HCT116 (cell line): Measurements from ENCODE around the gene BCL2L13. TPM values are rescaled to one million over a fixed set of nuclear protein-coding genes. Genes with fewer than 3 reads are reported as not detected.

Source experiments
- ATAC-seq: fragments of 200-7000 bp; cut with Tn5 transposase; 2 replicates; pipeline ENCODE4 v1.9.1; 2020; ENCODE audit warnings: mild to moderate bottlenecking, moderate library complexity
- BruUV-seq: library from RNA; stranded (reverse); fragments of 400-500 nt; replicated peaks from 2 replicates; lab custom pipeline; 2021; lab: Mats Ljungman, UMichigan
- CTCF ChIA-PET: fragments of 300-600 bp; sonication (Branson Sonifier 250); formaldehyde crosslinking; loops from one replicate; lab custom pipeline; 2021; ENCODE audit warnings: antibody characterized with exemption; lab: Charles Lee
- POLR2A ChIA-PET: fragments of 300-600, 350-600 bp; sonication (Branson Sonifier 250); formaldehyde crosslinking; loops from one replicate; lab custom pipeline; 2021; ENCODE audit warnings: antibody characterized with exemption; lab: Charles Lee
- RAD21 ChIA-PET, 2 experiments: fragments of 300-600 bp; sonication (Branson Sonifier 250); formaldehyde crosslinking; loops; one replicate each; lab custom pipeline; 2023; ENCODE audit warnings: low total read pairs in 2 of 2; ENCODE audit not compliant: uncharacterized antibody in 2 of 2, unreplicated experiment in 2 of 2, low non-redundant PET in 1 of 2; lab: Charles Lee
- DNase-seq: peaks from one replicate; pipeline ENCODE4 v3.0.0-alpha.2; 2010; ENCODE audit warnings: low read depth, low spot score
- H2AFZ ChIP-seq: fragments of 200-600 bp; shearing (Covaris generic), sonication (generic); 2 replicates; pipeline ENCODE4 v1.6.1; 2017; ENCODE audit warnings: low read depth, mixed run types, mixed read lengths, antibody characterized with exemption, low read length; ENCODE audit not compliant: poor library complexity, severe bottlenecking
- H3K27ac ChIP-seq: 2 replicates; pipeline ENCODE4 v1.5.1; 2012; ENCODE audit warnings: low read depth, low read length
- H3K27me3 ChIP-seq: fragments of 200-600 bp; sonication (generic); 2 replicates; pipeline ENCODE4 v1.6.1; 2016; ENCODE audit warnings: mixed run types, low read length, mixed read lengths; ENCODE audit not compliant: insufficient read depth
- H3K36me3 ChIP-seq, 2 experiments: fragments of 200-500 bp in 1 of 2; fragments of 200-600 bp in 1 of 2; sonication (Bioruptor generic) in 1 of 2; sonication (generic) in 1 of 2; 2 replicates each; pipeline versions ENCODE4 v1.5.1 to v1.6.1; 2014 to 2016; ENCODE audit warnings: low read length in 2 of 2, inconsistent platforms in 1 of 2, mixed read lengths in 1 of 2, mixed run types in 1 of 2; ENCODE audit not compliant: insufficient read depth in 2 of 2, control insufficient read depth in 1 of 2
- H3K4me1 ChIP-seq, 2 experiments: fragments of 200-600 bp in 1 of 2; sonication (generic) in 1 of 2; 2 replicates each; pipeline versions ENCODE4 v1.5.1 to v1.6.1; 2012 to 2017; ENCODE audit warnings: low read length in 2 of 2, inconsistent platforms in 1 of 2, mild to moderate bottlenecking in 1 of 2, mixed read lengths in 1 of 2, mixed run types in 1 of 2, moderate library complexity in 1 of 2; ENCODE audit not compliant: insufficient read depth in 2 of 2, control insufficient read depth in 1 of 2
- H3K4me2 ChIP-seq: fragments of 200-600 bp; sonication (generic); 2 replicates; pipeline ENCODE4 v1.6.1; 2017; ENCODE audit warnings: mixed run types, low read length, mixed read lengths
- H3K4me3 ChIP-seq, 2 experiments: fragments of 200-600 bp in 1 of 2; sonication (generic) in 1 of 2; replicated peaks in 1 of 2; 2 replicates each; pipeline ENCODE4 v1.5.1; 2011 to 2016; ENCODE audit warnings: low read length in 2 of 2, control low read depth in 1 of 2, low read depth in 1 of 2, mild to moderate bottlenecking in 1 of 2, mixed read lengths in 1 of 2, mixed run types in 1 of 2
- H3K79me2 ChIP-seq: fragments of 200-600 bp; sonication (generic); 2 replicates; pipeline ENCODE4 v1.6.1; 2017; ENCODE audit warnings: mild to moderate bottlenecking, mixed run types, low read length, moderate library complexity, mixed read lengths; ENCODE audit not compliant: insufficient read depth
- H3K9ac ChIP-seq: fragments of 200-600 bp; sonication (generic); 2 replicates; pipeline ENCODE4 v1.6.1; 2016; ENCODE audit warnings: low read length, mixed read lengths
- H3K9me2 ChIP-seq: fragments of 200-600 bp; sonication (generic), shearing (Covaris generic); 2 replicates; pipeline ENCODE4 v1.6.1; 2017; ENCODE audit warnings: mixed run types, mild to moderate bottlenecking, moderate library complexity; ENCODE audit not compliant: insufficient read depth
- H3K9me3 ChIP-seq, 2 experiments: fragments of 200-500 bp in 1 of 2; fragments of 200-600 bp in 1 of 2; sonication (Bioruptor generic) in 1 of 2; sonication (generic) in 1 of 2; 2 replicates each; pipeline ENCODE4 v1.6.1; 2014 to 2017; ENCODE audit warnings: low read length in 2 of 2, mixed read lengths in 2 of 2, inconsistent platforms in 1 of 2, low read depth in 1 of 2, mild to moderate bottlenecking in 1 of 2, mixed run types in 1 of 2, moderate library complexity in 1 of 2; ENCODE audit not compliant: control insufficient read depth in 1 of 2, insufficient read depth in 1 of 2
- H4K20me1 ChIP-seq: fragments of 200-600 bp; sonication (generic), shearing (Covaris generic); 2 replicates; pipeline ENCODE4 v1.6.1; 2017; ENCODE audit warnings: mixed run types, mild to moderate bottlenecking, moderate library complexity; ENCODE audit not compliant: insufficient read depth
- EGR1 ChIP-seq: IDR thresholded peaks from 2 replicates; pipeline ENCODE4 v1.6.1; 2012; ENCODE audit warnings: low read depth
- ELF1 ChIP-seq: IDR thresholded peaks from 2 replicates; pipeline ENCODE4 v1.6.1; 2012; ENCODE audit warnings: low read depth, borderline replicate concordance
- EZH2 ChIP-seq: fragments of 200-600 bp; sonication (generic); IDR thresholded peaks from 2 replicates; pipeline ENCODE4 v1.6.1; 2017; ENCODE audit warnings: antibody characterized with exemption, mixed run types
- JUND ChIP-seq: IDR thresholded peaks from 2 replicates; pipeline ENCODE4 v1.6.1; 2012
- MAX ChIP-seq: IDR thresholded peaks from 2 replicates; pipeline ENCODE4 v1.6.1; 2012
- POLR2AphosphoS5 ChIP-seq: IDR thresholded peaks from 2 replicates; pipeline ENCODE4 v1.6.1; 2011; ENCODE audit warnings: mild to moderate bottlenecking, low read depth, low read length, moderate library complexity
- RAD21 ChIP-seq: IDR thresholded peaks from 2 replicates; pipeline ENCODE4 v1.6.1; 2012; ENCODE audit warnings: low read depth, mild to moderate bottlenecking
- SP1 ChIP-seq: IDR thresholded peaks from 2 replicates; pipeline ENCODE4 v1.6.1; 2012; ENCODE audit warnings: low read depth
- SRF ChIP-seq: IDR thresholded peaks from 2 replicates; pipeline ENCODE4 v1.6.1; 2012; ENCODE audit warnings: low read depth
- YY1 ChIP-seq: IDR thresholded peaks from 2 replicates; pipeline ENCODE4 v1.6.1; 2011; ENCODE audit warnings: low read length, low read depth, moderate library complexity, mild to moderate bottlenecking; ENCODE audit not compliant: insufficient replicate concordance; ENCODE audit errors: extremely low read depth
- ZBTB33 ChIP-seq: IDR thresholded peaks from 2 replicates; pipeline ENCODE4 v1.6.1; 2011; ENCODE audit warnings: mild to moderate bottlenecking, low read length, moderate library complexity; ENCODE audit not compliant: insufficient replicate concordance; ENCODE audit errors: extremely low read depth
- ZNF274 ChIP-seq: fragments of 200-500 bp; sonication (Bioruptor generic); IDR thresholded peaks from 2 replicates; pipeline ENCODE4 v1.6.1; 2014; ENCODE audit warnings: mild to moderate bottlenecking, low read depth, low read length, inconsistent platforms
- intact Hi-C: fragments of 100-400 bp; cut with micrococcal nuclease; formaldehyde crosslinking; loops from 2 replicates; pipeline ENCODE4 v1.10.0; 2022
- total RNA-seq: library from RNA; stranded (reverse); gene quantifications from one replicate; pipeline ENCODE4 v1.2.1, GENCODE V29; 2021; ENCODE audit not compliant: unreplicated experiment

BCL2L13 gene
- total RNA-seq, 1 experiment from 2014 or later = 38.6 TPM

- DNase-seq = no peak
- BruUV-seq = no TSS peak
- ChIA-PET RAD21 (no interaction called here), POLR2A (no interaction called here)
- H4K20me1 ChIP-seq = no peaks in the 10 kb centered on the region
- H3K4me3 ChIP-seq = no peak overlapping the region
- TF ChIP-seq EGR1 (no peak), JUND (no peak), RAD21 (no peak), YY1 (no peak), SP1 (no peak), SRF (no peak), EZH2 (no peak), ELF1 (no peak), ZNF274 (no peak), MAX (no peak), ZBTB33 (no peak), POLR2AphosphoS5 (no peak)
- TF ChIP-seq, all 23 proteins: peak for 0
- no peaks in the 10 kb centered on the region for H3K27me3 ChIP-seq
- H3K36me3 ChIP-seq = no peaks in the 10 kb centered on the region; a peak in 1 of 4 replicates
- no peak overlapping the region for H3K9ac ChIP-seq
- no peak for ATAC-seq
- no peak overlapping the region for H2AFZ ChIP-seq
- H3K9me3 ChIP-seq = no peaks in the 10 kb centered on the region
- CTCF ChIA-PET = no interaction called here
- peaks cover 2% of the 10 kb centered on the region; the same call in 1 of the 2 replicates for H3K79me2 ChIP-seq
- H3K27ac ChIP-seq = no peak overlapping the region
- no peaks in the 10 kb centered on the region for H3K9me2 ChIP-seq
- intact Hi-C loops = no loop called here
- no peak overlapping the region for H3K4me2 ChIP-seq
- no peaks in the 10 kb centered on the region for H3K4me1 ChIP-seq
Measured at GRCh38 chr22:17746916-17747315, 108.4 kb downstream of the BCL2L13 start.
